GM10248 (cell line): ENCODE measurements around the gene ZNF497.
"Not testable (repeated sequence)": the region's sequence is repeated elsewhere in the genome, so short reads cannot be mapped to it uniquely, and the experiment has no call there.

ENCODE experiments used
- CTCF ChIA-PET: fragments of 300-600 bp; sonication (Branson Sonifier 250); formaldehyde crosslinking; extraction: SDS; loops from one replicate; lab custom pipeline; 2021; ENCODE audit warnings: antibody characterized with exemption; lab: Yijun Ruan, JAX
- POLR2A ChIA-PET: fragments of 350-650 bp; sonication (Branson Sonifier 250); formaldehyde crosslinking; extraction: SDS; loops from one replicate; lab custom pipeline; 2020; ENCODE audit warnings: antibody characterized with exemption; lab: Yijun Ruan, JAX
- DNase-seq: peaks from one replicate; pipeline ENCODE4 v3.0.0; 2012; ENCODE audit errors: extremely low spot score
- CTCF ChIP-seq: IDR thresholded peaks from 2 replicates; pipeline ENCODE4 v1.5.1; 2012; ENCODE audit warnings: mild to moderate bottlenecking, low read depth; ENCODE audit errors: extremely low read depth, missing control alignments, control extremely low read depth

The ZNF497 gene

GRCh38 chr19:58380037-58380661 lies 17.6 kb upstream of the ZNF497 start:
- ChIA-PET CTCF (interaction anchor here (1.1 to 1.3 kb wide), 2 partner anchors 17 to 32 kb away, joined by 4 read pairs; partner anchors contain the start of gene ZNF497), POLR2A (interaction anchor here (0.6 kb wide), 1 partner anchor 9 kb away, joined by 3 read pairs; no protein-coding TSS in a partner anchor)
- no peak for TF ChIP-seq CTCF

GRCh38 chr19:58379246-58379645 lies 16.7 kb upstream of the ZNF497 start:
- DNase-seq, result no peak
- no peak for TF ChIP-seq CTCF
- ChIA-PET CTCF (interaction anchor here (1.1 to 1.3 kb wide), 2 partner anchors 16 to 31 kb away, joined by 4 read pairs; partner anchors contain the start of gene ZNF497), POLR2A (interaction anchor here (0.6 kb wide), 1 partner anchor 8 kb away, joined by 3 read pairs; no protein-coding TSS in a partner anchor)

More at GRCh38 chr19:58380037-58380661, 17.6 kb upstream of the ZNF497 start:
- no peak for DNase-seq

GRCh38 chr19:58376724-58377123 lies 14.2 kb upstream of the ZNF497 start:
- POLR2A ChIA-PET, CTCF ChIA-PET, DNase-seq: not testable (repeated sequence)

- no peak for TF ChIP-seq CTCF
- ChIA-PET CTCF (interaction anchor here (0.9 kb wide), 1 partner anchor 11 kb away, joined by 5 read pairs; the partner anchor contains the start of gene ZNF497), POLR2A (interaction anchor here (1.1 kb wide), 1 partner anchor 10 kb away, joined by 3 read pairs; no protein-coding TSS in a partner anchor)
- no peak for DNase-seq
Measured at GRCh38 chr19:58374200-58374599, 11.6 kb upstream of the ZNF497 start.

- TF ChIP-seq CTCF, result no peak
- DNase-seq, result no peak
- ChIA-PET CTCF (interaction anchor here (1.1 kb wide), 1 partner anchor 20 kb away, joined by 3 read pairs; no protein-coding TSS in a partner anchor), POLR2A (no interaction called here)
Measured at GRCh38 chr19:58372311-58373133, 10.0 kb upstream of the ZNF497 start.

GRCh38 chr19:58368561-58369360 lies 6.2 kb upstream of the ZNF497 start:
- CTCF ChIA-PET, result no interaction called here
- TF ChIP-seq CTCF, result no peak
- DNase-seq, result no peak
- POLR2A ChIA-PET, result interaction anchor here (0.5 kb wide), 1 partner anchor 55 kb away, joined by 4 read pairs; no protein-coding TSS in a partner anchor
